Measurements from ENCODE around the gene SHANK2.

GRCh38 chr11:71204748-71205664, 47.4 kb downstream of the SHANK2 start:
- TF ChIP-seq CTCF (IDR thresholded peaks at IDR 0.05 in 2 of 3, conservative IDR thresholded peaks at IDR 0.05 in 1 of 3; ENCODE audit: control insufficient read depth in 2 of 3, extremely low read depth in 1 of 3, insufficient read depth in 1 of 3, low read depth in 3 of 3, low read length in 3 of 3) (no peak), POLR2A (IDR thresholded peaks at IDR 0.05; ENCODE audit: low read depth, low read length) (no peak), TAF1 (IDR thresholded peaks at IDR 0.05; ENCODE audit: borderline replicate concordance, low read depth, low read length) (no peak)

Measured in GM12878 (cell line).